Adrenal gland (tissue), 5 donors: ENCODE results near the gene TAS2R42.

Experiments used
- CTCF ChIP-seq, 6 experiments: fragments of 450-650 bp in 4 of 6; fragments of 200-600 bp in 2 of 6; sonication (generic) in 1 of 6; IDR thresholded peaks; 1 replicate in 5 of 6; 2 replicates in 1 of 6; pipeline versions ENCODE4 v1.5.1 to v1.8.0; 2016 to 2021; ENCODE audit warnings: antibody characterized with exemption in 6 of 6, mild to moderate bottlenecking in 2 of 6, moderate library complexity in 1 of 6
- POLR2A ChIP-seq, 2 donors: fragments of 450-650 bp; IDR thresholded peaks; one replicate each; pipeline ENCODE4 v1.6.1; 2017; ENCODE audit warnings: antibody characterized with exemption in 2 of 2, mild to moderate bottlenecking in 2 of 2, moderate library complexity in 1 of 2
- donor health status: DM: no; HTN: no; CAD: no.

GRCh38 chr12:11143352-11143751, 43.4 kb downstream of the TAS2R42 start:
- TF ChIP-seq CTCF (IDR thresholded peaks at IDR 0.05) (no peak), POLR2A (IDR thresholded peaks at IDR 0.05) (no peak)
